Measurements from ENCODE around the gene IL3RA.

The IL3RA gene

GRCh38 chrX:1427756-1428155 is 91.2 kb downstream of the IL3RA start:
- no peak for DNase-seq

- DNase-seq, result no peak
These were observed 93.9 kb downstream of the IL3RA start for GRCh38 chrX:1430451-1430850.
